ENCODE data around the gene SYNDIG1. TPM values are rescaled to one million over a fixed set of nuclear protein-coding genes. Genes with fewer than 3 reads are reported as not detected.

The SYNDIG1 gene
- total RNA-seq, 1 experiment from 2014 or later, result 5.4 TPM

DNA sequence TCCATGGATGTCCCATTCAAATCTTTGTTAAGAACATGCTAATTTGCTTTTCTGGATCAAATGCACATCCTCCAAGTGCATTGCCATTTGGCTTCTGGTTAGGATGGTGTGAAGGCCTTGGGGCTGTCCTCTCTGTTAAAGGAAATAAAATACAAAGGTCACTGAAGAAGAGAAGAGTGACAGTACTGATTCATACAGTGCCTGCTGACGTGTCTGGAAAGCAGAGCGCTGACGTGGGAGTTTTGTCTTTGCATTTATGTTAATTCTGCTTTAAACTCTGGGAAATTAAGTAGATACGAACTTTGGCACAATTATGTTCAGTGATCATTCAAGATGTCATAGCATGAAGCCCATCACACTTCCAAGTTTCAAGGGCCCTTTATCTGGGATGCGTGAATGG is 33.2 kb downstream of the SYNDIG1 start:
- no CpG with 5 or more reads among the region's 5 CpGs for WGBS (ENCODE audit: extremely low coverage, insufficient read length, low lambda C conversion rate)
- H3K27ac ChIP-seq (ENCODE audit: insufficient read length, low read depth, low read length), result no peak overlapping the region

More for the DNA sequence above, 33.2 kb downstream of the SYNDIG1 start:
- H4K91ac ChIP-seq (ENCODE audit: insufficient read length, low read depth, low read length), result no peak overlapping the region
- no peak overlapping the region for H3K18ac ChIP-seq (ENCODE audit: insufficient read length, low read depth, low read length)
- H3K36me3 Mint-ChIP-seq (ENCODE audit: insufficient read depth in 1 of 3, low read depth in 3 of 3), result peaks cover 0 to 2% (median under 1%) of the 10 kb centered on the region in 3 experiments; a peak in 2 of 7 replicates
- H3K27me3 Mint-ChIP-seq (ENCODE audit: low read depth), result no peaks in the 10 kb centered on the region
- no peak overlapping the region for H2BK20ac ChIP-seq (ENCODE audit: low read depth, low read length, poor library complexity, severe bottlenecking)
- H3K9me3 Mint-ChIP-seq, result no peaks in the 10 kb centered on the region
- DNase-seq, result no peak
- no peak overlapping the region for H3K56ac ChIP-seq (ENCODE audit: insufficient read length, low read depth, low read length)
- H3K4me2 ChIP-seq (ENCODE audit: insufficient read depth, insufficient read length, low read length), result no peak overlapping the region
- H3K4ac ChIP-seq (ENCODE audit: low read depth, low read length), result no peak overlapping the region
- no peak overlapping the region for H2BK120ac ChIP-seq (ENCODE audit: low read depth, low read length, poor library complexity, severe bottlenecking)
- H2AFZ ChIP-seq (ENCODE audit: low read length), result no peak overlapping the region
- no peaks in the 10 kb centered on the region for H3K4me1 ChIP-seq (ENCODE audit: insufficient read depth, low read length)
- no peaks in the 10 kb centered on the region for H3K79me2 ChIP-seq (ENCODE audit: insufficient read depth, low read length)
- no peak overlapping the region for H3K4me3 Mint-ChIP-seq
- no peak overlapping the region for H2BK12ac ChIP-seq (ENCODE audit: insufficient read length, low read depth, low read length)
- H3K4me1 Mint-ChIP-seq, result peaks cover 0 to 13% of the 10 kb centered on the region in 2 experiments; a peak in 2 of 4 replicates
- H3K79me1 ChIP-seq (ENCODE audit: insufficient read depth, low read depth, low read length, poor library complexity, severe bottlenecking), result no peaks in the 10 kb centered on the region
- no peak overlapping the region; a peak in 1 of 7 replicates for H3K27ac Mint-ChIP-seq
- no peak overlapping the region for H2AK5ac ChIP-seq (ENCODE audit: insufficient read length, low read length)
- no peaks in the 10 kb centered on the region for H3K27me3 ChIP-seq (ENCODE audit: insufficient read depth, low read length)
- no peak overlapping the region for H4K5ac ChIP-seq (ENCODE audit: insufficient read length, low read depth, low read length)
- H3K23ac ChIP-seq (ENCODE audit: insufficient read length, low read depth, low read length), result no peak overlapping the region
- H2BK5ac ChIP-seq (ENCODE audit: insufficient read length, low read length), result no peak overlapping the region
- H3K23me2 ChIP-seq (ENCODE audit: insufficient read length, low read depth, low read length, poor library complexity, severe bottlenecking), result no peaks in the 10 kb centered on the region
- no peak overlapping the region for H3T11ph ChIP-seq (ENCODE audit: low read length)
- no peak overlapping the region for H3K14ac ChIP-seq (ENCODE audit: insufficient read depth, low read length)
- H3K9me3 ChIP-seq (ENCODE audit: control insufficient read depth, low read depth, low read length), result no peaks in the 10 kb centered on the region
- no peak overlapping the region for H3K9ac ChIP-seq (ENCODE audit: extremely low read depth, insufficient read length, low read length)
- no peak overlapping the region for H4K8ac ChIP-seq (replicated peaks; ENCODE audit: insufficient read length, low read depth, low read length)
- no peaks in the 10 kb centered on the region for H4K20me1 ChIP-seq (ENCODE audit: control insufficient read depth, insufficient read depth, insufficient read length)
- no peak overlapping the region for H2BK15ac ChIP-seq (ENCODE audit: low read depth, low read length)
- TF ChIP-seq, protein P1, sequence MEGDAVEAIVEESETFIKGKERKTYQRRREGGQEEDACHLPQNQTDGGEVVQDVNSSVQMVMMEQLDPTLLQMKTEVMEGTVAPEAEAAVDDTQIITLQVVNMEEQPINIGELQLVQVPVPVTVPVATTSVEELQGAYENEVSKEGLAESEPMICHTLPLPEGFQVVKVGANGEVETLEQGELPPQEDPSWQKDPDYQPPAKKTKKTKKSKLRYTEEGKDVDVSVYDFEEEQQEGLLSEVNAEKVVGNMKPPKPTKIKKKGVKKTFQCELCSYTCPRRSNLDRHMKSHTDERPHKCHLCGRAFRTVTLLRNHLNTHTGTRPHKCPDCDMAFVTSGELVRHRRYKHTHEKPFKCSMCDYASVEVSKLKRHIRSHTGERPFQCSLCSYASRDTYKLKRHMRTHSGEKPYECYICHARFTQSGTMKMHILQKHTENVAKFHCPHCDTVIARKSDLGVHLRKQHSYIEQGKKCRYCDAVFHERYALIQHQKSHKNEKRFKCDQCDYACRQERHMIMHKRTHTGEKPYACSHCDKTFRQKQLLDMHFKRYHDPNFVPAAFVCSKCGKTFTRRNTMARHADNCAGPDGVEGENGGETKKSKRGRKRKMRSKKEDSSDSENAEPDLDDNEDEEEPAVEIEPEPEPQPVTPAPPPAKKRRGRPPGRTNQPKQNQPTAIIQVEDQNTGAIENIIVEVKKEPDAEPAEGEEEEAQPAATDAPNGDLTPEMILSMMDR (conservative IDR thresholded peaks at IDR 0.05), result no peak
